NCI-H1930 (cell line): ENCODE data around the gene STT3A.

ENCODE experiments used
- DNase-seq, 2 experiments: peaks; one replicate each; lab custom pipeline; 2025; lab: John Stamatoyannopoulos, UW

Gene STT3A

DNA sequence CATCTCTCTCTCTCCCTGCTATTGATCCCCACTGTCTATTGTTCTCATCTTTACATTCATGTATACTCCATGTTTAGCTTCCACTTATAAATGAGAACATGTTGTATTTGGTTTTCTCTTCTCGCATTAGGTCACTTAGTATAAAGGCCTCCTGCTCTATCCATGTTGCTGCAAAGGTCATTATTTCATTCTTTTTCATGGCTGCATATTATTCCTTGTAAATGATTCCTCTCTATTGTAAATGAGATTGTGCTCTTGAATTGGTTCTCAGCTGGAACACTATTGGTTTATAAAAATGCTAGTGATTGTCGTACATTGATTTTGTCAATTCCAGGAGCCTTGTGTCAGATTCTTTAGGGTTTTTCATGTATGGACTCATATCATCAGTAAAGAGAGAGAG, 74.5 kb downstream of the STT3A start:
- DNase-seq = no peak

DNA sequence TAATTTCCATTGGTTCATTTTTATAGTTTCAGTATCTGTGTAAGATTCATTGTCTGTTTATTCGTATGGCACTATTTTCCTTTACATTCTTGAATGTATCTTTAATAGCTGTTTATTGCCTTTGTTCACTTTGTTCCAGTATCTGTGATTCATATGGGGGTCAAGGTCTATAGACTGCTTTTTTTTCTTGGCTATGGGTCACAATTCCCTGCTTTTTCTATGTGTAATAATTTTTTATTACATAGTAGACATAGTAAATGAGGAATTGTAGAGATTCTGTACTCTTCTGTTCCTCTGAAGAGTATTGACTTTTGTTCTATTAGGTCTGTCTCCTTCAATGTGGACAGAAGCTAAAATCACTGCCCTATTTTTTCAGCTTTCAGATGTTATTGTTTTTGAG, 77.5 kb downstream of the STT3A start:
- no peak for DNase-seq

DNA sequence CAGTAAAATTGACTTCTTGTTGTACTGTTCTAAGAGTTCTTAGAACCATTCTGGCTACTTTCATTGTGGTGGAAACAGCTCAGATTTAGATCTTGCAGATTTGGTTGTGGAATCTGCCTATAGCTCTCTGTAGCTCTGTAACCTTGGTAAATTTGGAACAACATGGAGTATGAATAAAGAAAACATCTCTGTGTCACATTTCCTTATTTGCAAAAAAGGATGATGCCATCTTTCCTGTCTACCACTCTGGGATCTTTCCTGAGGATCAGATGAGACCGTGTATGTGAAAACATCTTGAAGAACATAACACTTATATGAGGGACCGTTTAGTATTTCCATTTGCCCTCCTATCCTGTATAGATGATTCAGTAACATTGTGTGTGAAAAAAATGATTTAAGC, 78.9 kb downstream of the STT3A start:
- DNase-seq = no peak
